Coronary artery (tissue), 2 donors: Measurements from ENCODE around the gene NYNRIN.

Experiments used
- DNase-seq: peaks from one replicate; pipeline ENCODE4 v3.0.0-alpha.2; 2017; ENCODE audit warnings: low spot score
- H3K27ac ChIP-seq, 2 donors: fragments of 200-600 bp; sonication (generic); one replicate each; pipeline ENCODE4 v1.5.1; 2016 to 2019
- H3K4me3 ChIP-seq: fragments of 200-600 bp; sonication (generic); 2 replicates; pipeline ENCODE4 v1.5.1; 2016; ENCODE audit warnings: mild to moderate bottlenecking, moderate library complexity
- CTCF ChIP-seq: fragments of 200-600 bp; sonication (generic); IDR thresholded peaks from one replicate; pipeline ENCODE4 v1.5.1; 2019; ENCODE audit warnings: antibody characterized with exemption

NYNRIN gene

GRCh38 chr14:24465368-24465767, 66.6 kb downstream of the NYNRIN start:
- Histone ChIP-seq H3K4me3 (no peak overlapping the region), H3K27ac (no peak overlapping the region)
- DNase-seq: no peak
- TF ChIP-seq CTCF: no peak

- Histone ChIP-seq H3K4me3 (no peak overlapping the region), H3K27ac (no peak overlapping the region)
- DNase-seq: no peak
- no peak for TF ChIP-seq CTCF
These were observed 67.0 kb downstream of the NYNRIN start for GRCh38 chr14:24465805-24466204.
